Right forelimb (tissue), 1 donor: Measurements from ENCODE around the gene NETO1.

Experiments used
- DNase-seq: peaks from one replicate; pipeline ENCODE4 v3.0.0-alpha.2; 2018

The NETO1 gene

GRCh38 chr18:72867746-72868584 lies at the start of gene NETO1:
TSS of gene NETO1 (minus strand) at chr18:72867987. CDS start at chr18:72867291, 696 bp downstream.
- DNase-seq = no peak

GRCh38 chr18:72910045-72910444 lies 42.3 kb upstream of the NETO1 start:
- no peak for DNase-seq

GRCh38 chr18:72908181-72908580 lies 40.4 kb upstream of the NETO1 start:
- no peak for DNase-seq

- no peak for DNase-seq
Measured at GRCh38 chr18:72903033-72903432, 35.2 kb upstream of the NETO1 start.

GRCh38 chr18:72899338-72899737 lies 31.6 kb upstream of the NETO1 start:
- no peak for DNase-seq

GRCh38 chr18:72898870-72899269 lies 31.1 kb upstream of the NETO1 start:
- DNase-seq = no peak

- DNase-seq = no peak
Measured at GRCh38 chr18:72895548-72895947, 27.8 kb upstream of the NETO1 start.

- no peak for DNase-seq
Measured at GRCh38 chr18:72878561-72878960, 10.8 kb upstream of the NETO1 start.

- DNase-seq = no peak
Measured at GRCh38 chr18:72878143-72878542, 10.4 kb upstream of the NETO1 start.

GRCh38 chr18:72871091-72871490 lies 3.3 kb upstream of the NETO1 start:
- DNase-seq = no peak

GRCh38 chr18:72869226-72870185 lies 1.7 kb upstream of the NETO1 start:
- no peak for DNase-seq

- DNase-seq = no peak
Measured at GRCh38 chr18:72868585-72869225, 918 bp upstream of the NETO1 start.

- DNase-seq = no peak
Measured at GRCh38 chr18:72866901-72867745, 664 bp downstream of the NETO1 start.

- DNase-seq = no peak
Measured at GRCh38 chr18:72866442-72866900, 1.3 kb downstream of the NETO1 start.

GRCh38 chr18:72863754-72864153 lies 4.0 kb downstream of the NETO1 start:
- DNase-seq = no peak

GRCh38 chr18:72859088-72859487 lies 8.7 kb downstream of the NETO1 start:
- no peak for DNase-seq

- DNase-seq = no peak
Measured at GRCh38 chr18:72849671-72850070, 18.1 kb downstream of the NETO1 start.

GRCh38 chr18:72848503-72849237 lies 19.1 kb downstream of the NETO1 start:
- DNase-seq = no peak

GRCh38 chr18:72847771-72848170 lies 20.0 kb downstream of the NETO1 start:
- DNase-seq = no peak

GRCh38 chr18:72846736-72847533 lies 20.9 kb downstream of the NETO1 start:
- DNase-seq = no peak
